ENCODE results near the gene SMIM35.

The SMIM35 gene

GRCh38 chr11:118090545-118091162 lies 3.9 kb upstream of the SMIM35 start:
- no peak overlapping the region for H3K9ac ChIP-seq (ENCODE audit: low read length)
- peaks cover 17% of the 10 kb centered on the region for H3K27me3 ChIP-seq (replicated peaks; ENCODE audit: control insufficient read depth, insufficient read depth, low read length)
- DNase-seq (ENCODE audit: low read depth), result no peak
- H3K36me3 ChIP-seq (ENCODE audit: control insufficient read depth, insufficient read depth, low read length, severe bottlenecking), result no peaks in the 10 kb centered on the region
- peaks cover 48% of the 10 kb centered on the region for H3K9me3 ChIP-seq (ENCODE audit: control insufficient read depth, low read length)
- H3K4me1 ChIP-seq (ENCODE audit: control insufficient read depth, insufficient read depth, low read length), result peaks cover 1% of the 10 kb centered on the region
- H3K4me3 ChIP-seq (ENCODE audit: low read length), result no peak overlapping the region

GRCh38 chr11:118088531-118088930 lies 1.8 kb upstream of the SMIM35 start:
- Histone ChIP-seq H3K36me3 (ENCODE audit: control insufficient read depth, insufficient read depth, low read length, severe bottlenecking) (no peaks in the 10 kb centered on the region), H3K4me3 (ENCODE audit: low read length) (no peak overlapping the region), H3K9ac (ENCODE audit: low read length) (no peak overlapping the region), H3K4me1 (ENCODE audit: control insufficient read depth, insufficient read depth, low read length) (peaks cover 5% of the 10 kb centered on the region), H3K9me3 (ENCODE audit: control insufficient read depth, low read length) (peaks cover 50% of the 10 kb centered on the region), H3K27me3 (replicated peaks; ENCODE audit: control insufficient read depth, insufficient read depth, low read length) (peaks cover 14% of the 10 kb centered on the region)
- DNase-seq (ENCODE audit: low read depth), result no peak

GRCh38 chr11:118087931-118088330 lies 1.2 kb upstream of the SMIM35 start:
- Histone ChIP-seq H3K36me3 (ENCODE audit: control insufficient read depth, insufficient read depth, low read length, severe bottlenecking) (no peaks in the 10 kb centered on the region), H3K4me1 (ENCODE audit: control insufficient read depth, insufficient read depth, low read length) (peaks cover 5% of the 10 kb centered on the region), H3K27me3 (replicated peaks; ENCODE audit: control insufficient read depth, insufficient read depth, low read length) (peaks cover 14% of the 10 kb centered on the region), H3K9ac (ENCODE audit: low read length) (no peak overlapping the region), H3K4me3 (ENCODE audit: low read length) (no peak overlapping the region), H3K9me3 (ENCODE audit: control insufficient read depth, low read length) (peaks cover 50% of the 10 kb centered on the region)
- DNase-seq (ENCODE audit: low read depth), result no peak

- Histone ChIP-seq H3K9ac (ENCODE audit: low read length) (no peak overlapping the region), H3K4me3 (ENCODE audit: low read length) (no peak overlapping the region), H3K36me3 (ENCODE audit: control insufficient read depth, insufficient read depth, low read length, severe bottlenecking) (no peaks in the 10 kb centered on the region), H3K9me3 (ENCODE audit: control insufficient read depth, low read length) (peaks cover 43% of the 10 kb centered on the region), H3K4me1 (ENCODE audit: control insufficient read depth, insufficient read depth, low read length) (peaks cover 5% of the 10 kb centered on the region), H3K27me3 (replicated peaks; ENCODE audit: control insufficient read depth, insufficient read depth, low read length) (peaks cover 26% of the 10 kb centered on the region)
- DNase-seq (ENCODE audit: low read depth), result no peak
Measured at GRCh38 chr11:118084656-118085055, 2.1 kb downstream of the SMIM35 start.

GRCh38 chr11:118084247-118084646 lies 2.5 kb downstream of the SMIM35 start:
- Histone ChIP-seq H3K27me3 (replicated peaks; ENCODE audit: control insufficient read depth, insufficient read depth, low read length) (peaks cover 30% of the 10 kb centered on the region), H3K4me1 (ENCODE audit: control insufficient read depth, insufficient read depth, low read length) (peaks cover 5% of the 10 kb centered on the region), H3K4me3 (ENCODE audit: low read length) (no peak overlapping the region), H3K36me3 (ENCODE audit: control insufficient read depth, insufficient read depth, low read length, severe bottlenecking) (no peaks in the 10 kb centered on the region), H3K9me3 (ENCODE audit: control insufficient read depth, low read length) (peaks cover 40% of the 10 kb centered on the region), H3K9ac (ENCODE audit: low read length) (no peak overlapping the region)
- DNase-seq (ENCODE audit: low read depth), result no peak

- H3K4me1 ChIP-seq (ENCODE audit: control insufficient read depth, insufficient read depth, low read length), result peaks cover 5% of the 10 kb centered on the region
- no peak overlapping the region for H3K9ac ChIP-seq (ENCODE audit: low read length)
- no peak for DNase-seq (ENCODE audit: low read depth)
- H3K36me3 ChIP-seq (ENCODE audit: control insufficient read depth, insufficient read depth, low read length, severe bottlenecking), result no peaks in the 10 kb centered on the region
- peaks cover 27% of the 10 kb centered on the region for H3K9me3 ChIP-seq (ENCODE audit: control insufficient read depth, low read length)
- no peak overlapping the region for H3K4me3 ChIP-seq (ENCODE audit: low read length)
- H3K27me3 ChIP-seq (replicated peaks; ENCODE audit: control insufficient read depth, insufficient read depth, low read length), result peaks cover 42% of the 10 kb centered on the region
Measured at GRCh38 chr11:118082880-118083552, 3.7 kb downstream of the SMIM35 start.

GRCh38 chr11:118081241-118081958 lies 5.4 kb downstream of the SMIM35 start:
- no peaks in the 10 kb centered on the region for H3K36me3 ChIP-seq (ENCODE audit: control insufficient read depth, insufficient read depth, low read length, severe bottlenecking)
- H3K4me1 ChIP-seq (ENCODE audit: control insufficient read depth, insufficient read depth, low read length), result peaks cover 5% of the 10 kb centered on the region
- H3K27me3 ChIP-seq (replicated peaks; ENCODE audit: control insufficient read depth, insufficient read depth, low read length), result peaks cover 55% of the 10 kb centered on the region
- H3K4me3 ChIP-seq (ENCODE audit: low read length), result no peak overlapping the region
- DNase-seq (ENCODE audit: low read depth), result no peak
- H3K9me3 ChIP-seq (ENCODE audit: control insufficient read depth, low read length), result peaks cover 15% of the 10 kb centered on the region
- no peak overlapping the region for H3K9ac ChIP-seq (ENCODE audit: low read length)

- Histone ChIP-seq H3K27me3 (replicated peaks; ENCODE audit: control insufficient read depth, insufficient read depth, low read length) (peaks cover 60% of the 10 kb centered on the region), H3K4me1 (ENCODE audit: control insufficient read depth, insufficient read depth, low read length) (peaks cover 5% of the 10 kb centered on the region), H3K4me3 (ENCODE audit: low read length) (no peak overlapping the region), H3K9ac (ENCODE audit: low read length) (no peak overlapping the region), H3K36me3 (ENCODE audit: control insufficient read depth, insufficient read depth, low read length, severe bottlenecking) (no peaks in the 10 kb centered on the region), H3K9me3 (ENCODE audit: control insufficient read depth, low read length) (peaks cover 10% of the 10 kb centered on the region)
- DNase-seq (ENCODE audit: low read depth), result no peak
Measured at GRCh38 chr11:118080296-118080695, 6.5 kb downstream of the SMIM35 start.

GRCh38 chr11:118079491-118079890 lies 7.3 kb downstream of the SMIM35 start:
- no peak for DNase-seq (ENCODE audit: low read depth)
- H3K9ac ChIP-seq (ENCODE audit: low read length), result no peak overlapping the region
- peaks cover 60% of the 10 kb centered on the region for H3K27me3 ChIP-seq (replicated peaks; ENCODE audit: control insufficient read depth, insufficient read depth, low read length)
- H3K4me3 ChIP-seq (ENCODE audit: low read length), result no peak overlapping the region
- H3K4me1 ChIP-seq (ENCODE audit: control insufficient read depth, insufficient read depth, low read length), result peaks cover 5% of the 10 kb centered on the region
- no peaks in the 10 kb centered on the region for H3K36me3 ChIP-seq (ENCODE audit: control insufficient read depth, insufficient read depth, low read length, severe bottlenecking)
- H3K9me3 ChIP-seq (ENCODE audit: control insufficient read depth, low read length), result peaks cover 10% of the 10 kb centered on the region

- Histone ChIP-seq H3K9me3 (ENCODE audit: control insufficient read depth, low read length) (peaks cover 10% of the 10 kb centered on the region), H3K36me3 (ENCODE audit: control insufficient read depth, insufficient read depth, low read length, severe bottlenecking) (no peaks in the 10 kb centered on the region)
- DNase-seq (ENCODE audit: low read depth), result no peak
Measured at GRCh38 chr11:118078911-118079411, 7.8 kb downstream of the SMIM35 start.

GRCh38 chr11:118076754-118077281 lies 9.9 kb downstream of the SMIM35 start, which contains the start of gene TMPRSS4:
Gene TMPRSS4 (plus strand): TSS chr11:118077078. CDS start chr11:118077303, 225 bp downstream.
- peaks cover 64% of the 10 kb centered on the region for H3K27me3 ChIP-seq (replicated peaks; ENCODE audit: control insufficient read depth, insufficient read depth, low read length)
- no peak within 1 kb of the TSS for H3K4me3 ChIP-seq (ENCODE audit: low read length)
- H3K9me3 ChIP-seq (ENCODE audit: control insufficient read depth, low read length), result peaks cover 10% of the 10 kb centered on the region
- no peak for DNase-seq (ENCODE audit: low read depth)
- H3K9ac ChIP-seq (ENCODE audit: low read length), result no peak within 1 kb of the TSS
- H3K4me1 ChIP-seq (ENCODE audit: control insufficient read depth, insufficient read depth, low read length), result no peaks in the 10 kb centered on the region
- no peaks in the 10 kb centered on the region for H3K36me3 ChIP-seq (ENCODE audit: control insufficient read depth, insufficient read depth, low read length, severe bottlenecking)

More at GRCh38 chr11:118078911-118079411, 7.8 kb downstream of the SMIM35 start:
- Histone ChIP-seq H3K9ac (ENCODE audit: low read length) (no peak overlapping the region), H3K4me1 (ENCODE audit: control insufficient read depth, insufficient read depth, low read length) (peaks cover 3% of the 10 kb centered on the region), H3K27me3 (replicated peaks; ENCODE audit: control insufficient read depth, insufficient read depth, low read length) (peaks cover 60% of the 10 kb centered on the region), H3K4me3 (ENCODE audit: low read length) (no peak overlapping the region)
